HEK293T (cell line): ENCODE results near the gene SUPT7L.

ENCODE experiments used
- CTCF ChIA-PET: fragments of 350-600 bp; formaldehyde crosslinking; extraction: SDS; loops from one replicate; lab custom pipeline; 2021; ENCODE audit warnings: antibody characterized with exemption, inconsistent platforms; lab: Yijun Ruan, JAX
- POLR2A ChIA-PET: fragments of 350-600 bp; formaldehyde crosslinking; extraction: SDS; loops from one replicate; lab custom pipeline; 2020; ENCODE audit warnings: antibody characterized with exemption, inconsistent platforms; lab: Yijun Ruan, JAX
- DNase-seq: peaks from one replicate; pipeline ENCODE4 v3.0.0; 2012; ENCODE audit warnings: mixed read lengths; ENCODE audit errors: extremely low spot score
- ARNT ChIP-seq: fragments of 450-650 bp; IDR thresholded peaks from 2 replicates; pipeline ENCODE4 v1.6.1; 2017; ENCODE audit warnings: mild to moderate bottlenecking
- BHLHE40 ChIP-seq: fragments of 450-650 bp; IDR thresholded peaks from 2 replicates; pipeline ENCODE4 v1.6.1; 2016; ENCODE audit warnings: mild to moderate bottlenecking, moderate library complexity, borderline replicate concordance
- CTBP1 ChIP-seq: fragments of 450-650 bp; IDR thresholded peaks from 2 replicates; pipeline ENCODE4 v1.6.1; 2016; ENCODE audit warnings: borderline replicate concordance
- ELF4 ChIP-seq: fragments of 450-650 bp; IDR thresholded peaks from 2 replicates; pipeline ENCODE4 v1.6.1; 2017; ENCODE audit warnings: antibody characterized with exemption
- FOXA1 ChIP-seq: fragments of 450-650 bp; IDR thresholded peaks from 2 replicates; pipeline ENCODE4 v1.6.1; 2016; ENCODE audit warnings: mild to moderate bottlenecking
- FOXK2 ChIP-seq: fragments of 450-650 bp; IDR thresholded peaks from 2 replicates; pipeline ENCODE4 v1.6.1; 2016; ENCODE audit warnings: mild to moderate bottlenecking
- FOXM1 ChIP-seq: fragments of 450-650 bp; IDR thresholded peaks from 2 replicates; pipeline ENCODE4 v1.6.1; 2017; ENCODE audit warnings: mild to moderate bottlenecking, borderline replicate concordance
- HDGF ChIP-seq: fragments of 450-650 bp; IDR thresholded peaks from 2 replicates; pipeline ENCODE4 v1.6.1; 2017; ENCODE audit warnings: antibody characterized with exemption, borderline replicate concordance
- L3MBTL2 ChIP-seq: fragments of 450-650 bp; conservative IDR thresholded peaks from 2 replicates; pipeline ENCODE4 v1.6.1; 2016; ENCODE audit warnings: mild to moderate bottlenecking
- LEF1 ChIP-seq: fragments of 450-650 bp; IDR thresholded peaks from 2 replicates; pipeline ENCODE4 v1.6.1; 2017; ENCODE audit warnings: mild to moderate bottlenecking, borderline replicate concordance
- NFRKB ChIP-seq: fragments of 450-650 bp; IDR thresholded peaks from 2 replicates; pipeline ENCODE4 v1.6.1; 2016; ENCODE audit warnings: mild to moderate bottlenecking, moderate library complexity
- SP1 ChIP-seq: fragments of 450-650 bp; IDR thresholded peaks from 2 replicates; pipeline ENCODE4 v1.6.1; 2017
- SUZ12 ChIP-seq: fragments of 450-650 bp; IDR thresholded peaks from 2 replicates; pipeline ENCODE4 v1.6.1; 2016; ENCODE audit warnings: mild to moderate bottlenecking
- TARDBP ChIP-seq: fragments of 450-650 bp; IDR thresholded peaks from 2 replicates; pipeline ENCODE4 v1.6.1; 2016
- ZNF384 ChIP-seq: fragments of 450-650 bp; IDR thresholded peaks from 2 replicates; pipeline ENCODE4 v1.6.1; 2016
- TF ChIP-seq, protein P1 (sequence below): fragments of 450-650 bp; IDR thresholded peaks from 2 replicates; pipeline ENCODE4 v1.6.1; 2016

The SUPT7L gene

DNA sequence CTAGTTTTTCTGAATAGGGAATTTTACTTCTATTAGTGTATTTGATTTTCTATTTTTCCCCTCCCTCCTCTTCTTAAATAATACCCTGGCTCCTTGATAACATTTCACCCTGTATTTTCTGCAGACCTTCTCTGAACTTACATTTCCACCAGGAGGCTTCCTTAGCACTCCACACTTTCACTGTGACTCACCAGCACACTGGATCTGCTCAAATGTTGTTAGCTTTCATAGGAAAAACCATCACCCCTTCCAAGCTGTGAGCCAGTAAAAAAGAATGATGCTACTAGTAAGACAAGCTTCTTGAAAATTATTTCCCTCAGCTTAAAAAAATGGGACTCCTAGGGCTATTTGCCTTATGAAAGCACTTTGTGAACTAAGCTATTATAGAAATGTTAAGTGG is 16.1 kb downstream of the SUPT7L start:
- CTCF ChIA-PET: no interaction called here
- TF ChIP-seq ELF4 (no peak), HDGF (no peak), ZNF384 (no peak), FOXK2 (no peak), NFRKB (no peak), FOXM1 (no peak), FOXA1 (no peak), L3MBTL2 (no peak), TARDBP (no peak), LEF1 (no peak), SUZ12 (no peak), SP1 (no peak), ARNT (no peak), BHLHE40 (no peak), CTBP1 (no peak)
- POLR2A ChIA-PET: interaction anchor here (0.8 to 1.8 kb wide), 2 partner anchors 9 to 16 kb away, joined by 5 read pairs; partner anchors contain the start of genes SLC4A1AP and SUPT7L
- no peak for DNase-seq

DNA sequence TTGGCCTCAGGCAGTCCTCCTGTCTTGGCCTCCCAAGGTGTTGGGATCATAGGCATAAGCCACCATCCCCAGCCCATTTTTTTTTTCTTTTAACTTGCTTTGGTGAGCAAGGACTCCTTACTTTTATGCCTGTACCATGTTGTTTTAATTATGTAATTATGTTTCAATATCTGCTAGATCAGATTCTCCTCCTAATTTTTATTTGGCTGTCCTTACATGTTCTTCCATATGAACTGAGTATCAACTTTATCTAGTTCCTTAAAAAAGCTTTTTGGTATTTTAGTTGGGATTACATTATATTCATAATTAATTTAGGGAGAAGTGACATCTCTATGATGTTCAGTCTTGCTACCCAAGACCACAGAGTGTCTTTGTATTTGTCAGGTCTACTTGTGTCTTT is 18.2 kb downstream of the SUPT7L start:
- no peak for TF ChIP-seq CTBP1
- CTCF ChIA-PET: no interaction called here
- POLR2A ChIA-PET: interaction anchor here (1.4 kb wide), 1 partner anchor 17 kb away, joined by 3 read pairs; the partner anchor contains the start of genes CCDC121 and GPN1
- DNase-seq: no peak

DNA sequence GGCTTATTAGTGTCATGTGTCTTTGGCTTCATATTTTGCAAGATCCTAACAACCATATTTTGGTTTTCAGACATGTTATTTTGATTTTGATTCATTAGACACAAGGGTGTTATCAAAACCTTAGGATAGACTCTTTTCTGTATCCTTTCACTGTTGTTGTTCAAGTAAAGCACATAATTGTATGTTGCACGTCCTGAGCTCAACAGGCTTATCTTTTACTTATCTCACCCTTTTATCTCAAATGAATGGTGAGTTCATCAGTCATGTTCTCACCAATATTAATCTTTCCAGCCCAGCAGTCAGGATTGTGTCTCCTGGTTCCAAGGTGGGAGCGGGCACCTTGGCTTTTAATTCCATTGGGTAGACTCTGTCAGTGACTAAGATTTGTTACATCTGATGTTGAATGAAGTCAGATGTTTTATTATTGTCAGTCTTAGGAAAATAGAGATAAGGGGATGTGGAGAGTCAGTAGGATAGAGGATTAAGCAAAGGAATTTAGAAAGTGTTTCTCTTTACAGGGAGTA is 22.6 kb downstream of the SUPT7L start:
- TF ChIP-seq FOXA1 (no peak), FOXK2 (no peak), ARNT (no peak), L3MBTL2 (no peak), BHLHE40 (no peak), SUZ12 (no peak), ELF4 (no peak), LEF1 (no peak), NFRKB (no peak), ZNF384 (no peak), HDGF (no peak), SP1 (no peak), TARDBP (no peak), FOXM1 (no peak), CTBP1 (no peak)
- TF ChIP-seq, protein P1, sequence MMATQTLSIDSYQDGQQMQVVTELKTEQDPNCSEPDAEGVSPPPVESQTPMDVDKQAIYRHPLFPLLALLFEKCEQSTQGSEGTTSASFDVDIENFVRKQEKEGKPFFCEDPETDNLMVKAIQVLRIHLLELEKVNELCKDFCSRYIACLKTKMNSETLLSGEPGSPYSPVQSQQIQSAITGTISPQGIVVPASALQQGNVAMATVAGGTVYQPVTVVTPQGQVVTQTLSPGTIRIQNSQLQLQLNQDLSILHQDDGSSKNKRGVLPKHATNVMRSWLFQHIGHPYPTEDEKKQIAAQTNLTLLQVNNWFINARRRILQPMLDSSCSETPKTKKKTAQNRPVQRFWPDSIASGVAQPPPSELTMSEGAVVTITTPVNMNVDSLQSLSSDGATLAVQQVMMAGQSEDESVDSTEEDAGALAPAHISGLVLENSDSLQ: no peak
- CTCF ChIA-PET: interaction anchor here (1.8 kb wide), 1 partner anchor 43 kb away, joined by 4 read pairs; no protein-coding TSS in a partner anchor
- no peak for DNase-seq
- POLR2A ChIA-PET: interaction anchor here (1.7 kb wide), 1 partner anchor 12 kb away, joined by 6 read pairs; the partner anchor contains the start of genes CCDC121 and GPN1

DNA sequence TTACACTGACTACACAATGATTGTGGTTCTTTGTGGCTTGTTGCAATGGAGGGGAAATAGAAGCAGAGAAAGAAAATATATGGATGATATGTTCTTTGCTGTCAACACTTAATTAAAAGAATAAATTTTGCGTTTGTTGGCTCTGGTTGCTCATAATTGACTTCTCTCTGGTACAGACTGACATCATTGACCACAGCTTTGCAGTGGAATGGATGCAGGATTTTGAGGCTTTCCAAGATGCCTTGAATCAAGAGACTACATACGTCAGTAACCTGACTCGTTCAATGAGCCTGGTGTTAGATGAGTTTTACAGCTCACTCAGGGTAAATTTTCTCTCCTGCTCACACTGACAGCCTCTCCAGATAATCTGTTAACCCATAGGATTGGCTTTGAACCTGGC is 24.7 kb downstream of the SUPT7L start:
- DNase-seq: no peak
- ChIA-PET POLR2A (interaction anchor here (1.6 kb wide), 1 partner anchor 9 kb away, joined by 5 read pairs; no protein-coding TSS in a partner anchor), CTCF (interaction anchor here (1.1 kb wide), 1 partner anchor 44 kb away, joined by 3 read pairs; no protein-coding TSS in a partner anchor)
- TF ChIP-seq FOXK2 (no peak), HDGF (no peak)

DNA sequence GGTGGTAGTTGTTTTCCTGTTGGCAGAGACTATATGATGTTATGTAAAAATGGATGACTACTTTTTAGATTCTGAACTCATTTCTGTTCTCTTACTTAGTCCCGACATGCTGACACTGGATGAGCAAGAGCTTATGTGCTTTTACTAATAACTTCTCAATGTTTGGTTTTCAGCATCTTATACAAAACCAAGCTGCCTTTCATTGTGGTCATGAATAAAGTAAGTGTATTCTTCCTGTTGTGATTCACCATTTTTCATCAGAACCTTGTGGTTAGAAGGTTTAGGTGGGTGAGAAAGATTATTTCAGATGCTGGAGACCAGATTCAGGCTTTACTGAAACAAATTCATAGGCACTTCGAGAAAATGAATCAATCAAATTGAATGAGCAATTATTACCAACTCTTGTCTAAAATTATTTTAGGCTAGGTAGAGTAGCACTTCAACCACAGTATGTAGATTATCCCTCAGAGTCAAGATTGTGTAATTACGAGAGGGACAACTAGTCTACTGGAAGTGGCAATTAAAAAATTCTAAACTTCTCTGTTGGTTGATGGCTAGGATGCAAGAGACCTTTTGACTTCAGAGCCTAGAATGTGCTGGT is 25.3 kb downstream of the SUPT7L start:
- ChIA-PET CTCF (interaction anchor here (1.1 kb wide), 1 partner anchor 45 kb away, joined by 3 read pairs; no protein-coding TSS in a partner anchor), POLR2A (interaction anchor here (1.6 kb wide), 1 partner anchor 9 kb away, joined by 5 read pairs; no protein-coding TSS in a partner anchor)
- TF ChIP-seq ZNF384 (no peak), LEF1 (no peak), ELF4 (no peak), FOXM1 (no peak), SP1 (no peak), SUZ12 (no peak), L3MBTL2 (no peak), CTBP1 (no peak), BHLHE40 (no peak), TARDBP (no peak), HDGF (no peak), FOXK2 (no peak), ARNT (no peak), FOXA1 (no peak), NFRKB (no peak)
- TF ChIP-seq, protein P1: no peak
- DNase-seq: no peak

DNA sequence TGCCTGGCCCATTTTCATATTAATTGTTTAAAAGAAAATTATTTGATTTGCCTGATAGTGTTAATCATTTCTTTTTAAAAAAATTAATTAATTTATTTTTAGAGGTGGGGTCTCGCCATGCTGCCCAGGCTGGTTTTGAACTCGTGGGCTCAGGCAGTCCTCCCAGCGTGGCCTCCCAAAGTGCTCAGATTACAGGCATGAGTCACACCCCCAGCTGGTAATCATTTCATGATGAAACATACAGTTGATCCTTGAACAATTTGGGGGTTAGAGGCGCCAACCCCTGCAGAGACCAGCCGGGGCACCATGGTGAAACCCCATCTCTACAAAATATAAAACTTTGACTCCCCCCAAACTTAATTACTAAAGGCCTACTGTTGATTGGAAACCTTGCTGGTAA is 26.6 kb downstream of the SUPT7L start:
- no peak for DNase-seq
- CTCF ChIA-PET: no interaction called here
- POLR2A ChIA-PET: no interaction called here
- no peak for TF ChIP-seq ZNF384
- TF ChIP-seq LEF1: no peak
- no peak for TF ChIP-seq SUZ12
- TF ChIP-seq, protein P1: no peak
- no peak for TF ChIP-seq L3MBTL2
- no peak for TF ChIP-seq NFRKB
- no peak for TF ChIP-seq ELF4
- TF ChIP-seq SP1: no peak
- TF ChIP-seq TARDBP: no peak
- TF ChIP-seq CTBP1: no peak
- no peak for TF ChIP-seq BHLHE40
- TF ChIP-seq FOXK2: no peak
- TF ChIP-seq HDGF: no peak
- TF ChIP-seq FOXA1: no peak
- no peak for TF ChIP-seq ARNT
- TF ChIP-seq FOXM1: no peak
